ENCODE results near the gene LDHA.

DNA sequence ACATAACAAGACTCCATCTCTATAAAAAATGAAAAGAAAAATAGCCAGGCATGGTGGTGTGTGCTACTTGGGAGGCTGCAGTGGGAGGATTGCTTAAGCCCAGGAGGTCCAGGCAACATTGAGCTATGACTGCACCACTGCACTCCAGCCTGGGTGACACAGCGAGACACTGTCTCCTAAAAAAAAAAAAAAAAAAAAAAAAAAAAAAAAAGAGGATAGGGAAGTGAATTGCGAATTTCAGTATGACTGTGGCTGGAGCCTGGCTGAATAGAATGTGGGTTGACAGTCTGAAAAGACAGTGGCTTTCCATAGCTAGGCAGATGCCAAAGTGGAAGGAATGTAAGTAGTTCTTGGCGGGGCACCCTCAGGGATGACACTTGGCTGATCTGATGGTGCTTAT, 54.9 kb downstream of the LDHA start:
- no peak for TF ChIP-seq RARG (CRISPR knock-in tag; IDR thresholded peaks at IDR 0.05; ENCODE audit: low read depth)
- TF ChIP-seq ETV5 (CRISPR knock-in tag; IDR thresholded peaks at IDR 0.05; ENCODE audit: borderline replicate concordance) = no peak
- TF ChIP-seq POLR2A (IDR thresholded peaks at IDR 0.05; ENCODE audit: insufficient read depth in 1 of 2, low read depth in 2 of 2, low read length in 2 of 2) = no peak
- no peak for TF ChIP-seq POLR2AphosphoS5 (IDR thresholded peaks at IDR 0.05; ENCODE audit: low read depth, low read length)
- no peak for TF ChIP-seq ZNF615 (CRISPR knock-in tag; IDR thresholded peaks at IDR 0.05; ENCODE audit: borderline replicate concordance)
- no peak for TF ChIP-seq TBX2 (CRISPR knock-in tag; IDR thresholded peaks at IDR 0.05; ENCODE audit: borderline replicate concordance)
